ENCODE measurements around the gene PIK3R6. TPM values are rescaled to one million over a fixed set of nuclear protein-coding genes. Genes with fewer than 3 reads are reported as not detected.

The PIK3R6 gene
- total RNA-seq, 4 donors from 2014 or later: 0.59 to 4.8 (median 1.7) TPM

DNA sequence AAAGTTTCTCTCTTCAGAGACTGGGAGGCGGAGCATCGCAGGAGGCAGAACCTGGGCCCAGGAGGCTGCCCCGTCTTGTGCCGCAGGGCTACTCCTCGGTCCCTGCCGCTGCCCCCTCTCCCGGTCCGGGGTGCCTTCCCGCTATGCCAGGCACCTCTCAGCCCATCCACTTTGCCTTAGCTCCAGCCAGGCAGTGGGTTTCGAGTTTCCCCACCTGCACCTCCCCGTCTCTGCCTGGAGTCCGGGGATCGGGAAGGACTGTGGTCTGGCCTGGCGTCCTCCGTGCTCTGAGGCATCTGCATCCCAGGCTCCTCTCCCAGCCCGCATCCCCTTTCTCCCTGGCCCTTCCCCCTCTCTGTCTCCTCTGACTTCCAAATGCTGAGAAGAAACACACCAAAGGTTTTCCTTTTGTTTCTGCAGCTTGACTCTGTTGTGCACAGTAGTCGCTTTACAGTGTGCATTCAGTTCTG lies 26.8 kb upstream of the PIK3R6 start:
- Histone ChIP-seq H3K27me3 (no peaks in the 10 kb centered on the region), H3K27ac (no peak overlapping the region), H3K4me1 (peaks cover 0 to 6% (median 0%) of the 10 kb centered on the region in 4 donors), H3K4me3 (no peak overlapping the region), H3K36me3 (no peaks in the 10 kb centered on the region), H3K9me3 (no peaks in the 10 kb centered on the region)
- no peak for DNase-seq (ENCODE audit: low spot score in 2 of 2)
- WGBS, 2 donors: 64 to 71% methylated on average over 12 to 17 of the region's 17 CpGs
- TF ChIP-seq EP300 (IDR thresholded peaks at IDR 0.05) (no peak), POLR2A (IDR thresholded peaks at IDR 0.05) (no peak)
- TF ChIP-seq, protein P1, sequence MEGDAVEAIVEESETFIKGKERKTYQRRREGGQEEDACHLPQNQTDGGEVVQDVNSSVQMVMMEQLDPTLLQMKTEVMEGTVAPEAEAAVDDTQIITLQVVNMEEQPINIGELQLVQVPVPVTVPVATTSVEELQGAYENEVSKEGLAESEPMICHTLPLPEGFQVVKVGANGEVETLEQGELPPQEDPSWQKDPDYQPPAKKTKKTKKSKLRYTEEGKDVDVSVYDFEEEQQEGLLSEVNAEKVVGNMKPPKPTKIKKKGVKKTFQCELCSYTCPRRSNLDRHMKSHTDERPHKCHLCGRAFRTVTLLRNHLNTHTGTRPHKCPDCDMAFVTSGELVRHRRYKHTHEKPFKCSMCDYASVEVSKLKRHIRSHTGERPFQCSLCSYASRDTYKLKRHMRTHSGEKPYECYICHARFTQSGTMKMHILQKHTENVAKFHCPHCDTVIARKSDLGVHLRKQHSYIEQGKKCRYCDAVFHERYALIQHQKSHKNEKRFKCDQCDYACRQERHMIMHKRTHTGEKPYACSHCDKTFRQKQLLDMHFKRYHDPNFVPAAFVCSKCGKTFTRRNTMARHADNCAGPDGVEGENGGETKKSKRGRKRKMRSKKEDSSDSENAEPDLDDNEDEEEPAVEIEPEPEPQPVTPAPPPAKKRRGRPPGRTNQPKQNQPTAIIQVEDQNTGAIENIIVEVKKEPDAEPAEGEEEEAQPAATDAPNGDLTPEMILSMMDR (IDR thresholded peaks at IDR 0.05): no peak

- H3K4me3 ChIP-seq: no peak overlapping the region
- no peak for DNase-seq (ENCODE audit: low spot score in 2 of 2)
- H3K27me3 ChIP-seq: no peaks in the 10 kb centered on the region
- 86% methylated on average over 15 of the region's 15 CpGs for WGBS, 2 donors
- no peaks in the 10 kb centered on the region for H3K36me3 ChIP-seq
- no peak overlapping the region for H3K27ac ChIP-seq
- H3K4me1 ChIP-seq: peaks cover 0 to 6% (median 0%) of the 10 kb centered on the region in 4 donors
- no peak for TF ChIP-seq EP300 (IDR thresholded peaks at IDR 0.05)
- TF ChIP-seq, protein P1 (IDR thresholded peaks at IDR 0.05): no peak
- TF ChIP-seq POLR2A (IDR thresholded peaks at IDR 0.05): no peak
- H3K9me3 ChIP-seq: no peaks in the 10 kb centered on the region
These were observed 26.2 kb upstream of the PIK3R6 start for GRCh38 chr17:8893621-8894201.

DNA sequence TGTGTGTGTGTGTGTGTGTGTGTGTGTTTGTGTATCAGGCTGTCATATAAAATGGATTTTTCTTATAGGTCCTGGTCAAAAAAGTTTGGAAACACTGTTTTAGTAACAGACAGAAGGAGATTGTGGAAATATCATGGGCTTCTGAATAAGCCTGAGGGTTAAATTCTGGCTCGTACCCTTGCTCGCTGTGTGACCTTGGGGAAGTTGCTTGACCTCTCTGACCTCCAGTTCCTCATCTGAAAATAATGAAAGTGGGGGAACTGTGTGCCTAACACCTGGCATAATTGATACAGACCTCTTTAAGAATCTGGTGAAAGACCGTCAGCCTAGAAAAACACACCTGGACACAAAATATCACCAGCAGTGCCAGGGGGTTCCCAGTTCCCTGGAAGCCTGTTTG lies 25.6 kb upstream of the PIK3R6 start:
- H3K9me3 ChIP-seq: no peaks in the 10 kb centered on the region
- DNase-seq (ENCODE audit: low spot score in 2 of 2): no peak
- no peak overlapping the region for H3K4me3 ChIP-seq
- H3K27me3 ChIP-seq: no peaks in the 10 kb centered on the region
- TF ChIP-seq, protein P1 (IDR thresholded peaks at IDR 0.05): no peak
- TF ChIP-seq EP300 (IDR thresholded peaks at IDR 0.05) (no peak), POLR2A (IDR thresholded peaks at IDR 0.05) (no peak)
- H3K36me3 ChIP-seq: no peaks in the 10 kb centered on the region
- H3K27ac ChIP-seq: no peak overlapping the region
- peaks cover 0 to 6% (median 0%) of the 10 kb centered on the region in 4 donors for H3K4me1 ChIP-seq
- 85 to 92% methylated on average over 3 of the region's 3 CpGs for WGBS, 2 donors

GRCh38 chr17:8892338-8892690 lies 24.8 kb upstream of the PIK3R6 start:
- no peaks in the 10 kb centered on the region for H3K27me3 ChIP-seq
- no peaks in the 10 kb centered on the region for H3K36me3 ChIP-seq
- H3K4me3 ChIP-seq: no peak overlapping the region
- no peak for TF ChIP-seq EP300 (IDR thresholded peaks at IDR 0.05)
- TF ChIP-seq, protein P1 (IDR thresholded peaks at IDR 0.05): no peak
- no peak for TF ChIP-seq POLR2A (IDR thresholded peaks at IDR 0.05)
- no peaks in the 10 kb centered on the region for H3K9me3 ChIP-seq
- WGBS, 2 donors: 65 to 66% methylated on average over 6 of the region's 6 CpGs
- H3K4me1 ChIP-seq: peaks cover 0 to 6% (median 0%) of the 10 kb centered on the region in 4 donors
- no peak for DNase-seq (ENCODE audit: low spot score in 2 of 2)
- no peak overlapping the region for H3K27ac ChIP-seq

GRCh38 chr17:8890671-8891070 lies 23.2 kb upstream of the PIK3R6 start:
- H3K27me3 ChIP-seq: no peaks in the 10 kb centered on the region
- WGBS, 2 donors: 84 to 88% methylated on average over 12 of the region's 12 CpGs
- peaks cover 0 to 3% (median 0%) of the 10 kb centered on the region in 3 donors for H3K36me3 ChIP-seq
- DNase-seq (ENCODE audit: low spot score in 2 of 2): no peak
- H3K4me1 ChIP-seq: peaks cover 0 to 6% (median 0%) of the 10 kb centered on the region in 4 donors
- H3K27ac ChIP-seq: no peak overlapping the region
- no peak for TF ChIP-seq EP300 (IDR thresholded peaks at IDR 0.05)
- no peak for TF ChIP-seq POLR2A (IDR thresholded peaks at IDR 0.05)
- TF ChIP-seq, protein P1 (IDR thresholded peaks at IDR 0.05): no peak
- H3K4me3 ChIP-seq: no peak overlapping the region
- H3K9me3 ChIP-seq: no peaks in the 10 kb centered on the region
